GM21447 (cell line): ENCODE measurements around the gene LRRC37B.
"Not testable (repeated sequence)": the region's sequence is repeated elsewhere in the genome, so short reads cannot be mapped to it uniquely, and the experiment has no call there.

ENCODE experiments used
- ATAC-seq: cut with Tn5 transposase; IDR thresholded peaks from one replicate; pipeline ENCODE4 v1.9.1; 2021; ENCODE audit not compliant: unreplicated experiment

Gene LRRC37B

DNA sequence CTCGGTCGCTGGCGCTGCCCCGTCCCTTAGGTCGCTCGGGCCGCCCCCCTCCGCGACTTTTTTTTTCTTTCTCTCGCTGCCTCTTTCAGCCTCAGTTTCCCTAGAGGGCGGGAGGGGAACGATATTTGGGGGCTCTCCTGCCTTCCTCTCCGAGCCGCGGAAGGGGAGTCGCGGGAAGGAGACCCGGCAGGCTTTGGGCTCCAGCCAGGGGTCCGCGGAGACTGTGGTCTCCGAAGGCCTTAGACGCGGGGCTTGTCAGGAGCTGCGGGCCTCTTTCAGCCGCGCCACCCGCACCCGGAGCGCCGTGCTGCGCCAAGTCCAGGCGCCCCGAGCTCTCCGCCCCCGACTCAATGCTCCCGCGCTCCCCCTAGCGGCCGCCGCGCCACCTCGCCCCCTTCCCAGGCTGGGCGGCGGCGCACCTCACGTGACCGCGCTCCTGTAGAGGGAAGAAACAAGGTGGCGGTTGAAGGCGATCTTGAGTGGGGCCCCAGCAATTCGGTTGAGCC, at the start of gene LRRC37B:
TSS of gene LRRC37B (plus strand) at position 427 of the 506 bp plus-strand sequence. CDS start 14,010 bp downstream, outside the sequence.
- peak; percentile 81 for ATAC-seq

DNA sequence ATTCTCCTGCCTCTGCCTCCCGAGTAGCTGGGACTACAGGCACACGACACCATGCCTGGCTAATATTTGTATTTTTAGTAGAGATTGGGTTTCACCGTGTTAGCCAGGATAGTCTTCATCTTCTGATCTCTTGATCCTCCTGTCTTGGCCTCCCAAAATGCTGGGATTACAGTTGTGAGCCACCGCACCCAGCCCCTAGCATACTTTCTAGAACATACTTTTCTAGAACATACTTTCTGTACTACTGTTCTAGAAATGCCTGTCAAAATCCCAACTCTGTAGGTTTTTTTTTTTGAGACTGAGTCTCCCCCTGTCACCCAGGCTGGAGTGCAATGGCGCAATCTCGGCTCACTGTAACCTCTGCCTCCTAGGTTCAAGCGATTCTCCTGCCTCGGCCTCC, 43.1 kb upstream of the LRRC37B start:
- ATAC-seq: not testable (repeated sequence)

DNA sequence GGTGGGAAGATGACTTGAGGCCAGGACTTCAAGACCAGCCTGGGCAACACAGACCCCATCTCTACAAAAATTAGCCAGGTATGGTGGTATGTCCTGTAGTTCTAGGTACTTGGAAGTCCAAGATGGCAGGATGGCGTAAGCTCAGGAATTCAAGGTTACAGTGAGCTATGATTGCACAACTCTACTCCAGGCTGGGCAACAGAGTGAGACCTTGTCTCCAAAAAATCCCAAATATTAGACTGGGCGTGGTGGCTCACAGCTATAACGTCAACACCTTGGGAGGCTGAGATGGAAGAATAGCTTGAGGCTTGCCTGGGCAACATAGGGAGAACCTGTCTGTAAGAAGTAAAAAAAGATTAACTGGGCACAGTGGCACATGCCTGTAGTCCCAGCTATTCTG, 39.5 kb upstream of the LRRC37B start:
- ATAC-seq: no peak

GRCh38 chr17:31970416-31970815, 36.8 kb upstream of the LRRC37B start:
- not testable (repeated sequence) for ATAC-seq

GRCh38 chr17:31974269-31975071, 32.7 kb upstream of the LRRC37B start:
- ATAC-seq: not testable (repeated sequence)

GRCh38 chr17:31975391-31975790, 31.8 kb upstream of the LRRC37B start:
- ATAC-seq: not testable (repeated sequence)

GRCh38 chr17:31991821-31992220, 15.4 kb upstream of the LRRC37B start:
- ATAC-seq: not testable (repeated sequence)

DNA sequence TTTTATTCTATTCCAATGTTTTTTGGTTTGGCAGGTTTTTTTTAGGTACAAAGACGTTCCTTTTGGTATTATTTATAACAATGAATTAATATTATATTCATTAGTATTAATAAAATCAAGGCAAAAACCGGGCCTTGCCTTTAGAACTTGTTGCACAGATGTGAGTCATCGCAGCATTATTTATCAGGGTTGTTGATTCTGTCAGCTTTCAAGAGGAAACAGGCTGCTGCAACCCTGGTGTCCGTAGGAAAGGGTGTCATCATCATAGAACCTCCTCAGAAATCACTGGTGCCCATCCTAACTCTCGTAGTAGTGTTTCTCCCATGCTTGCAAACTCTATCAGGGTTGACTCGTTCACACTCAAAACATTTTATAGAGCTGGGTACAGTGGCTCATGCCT, 10.2 kb upstream of the LRRC37B start:
- no peak for ATAC-seq

DNA sequence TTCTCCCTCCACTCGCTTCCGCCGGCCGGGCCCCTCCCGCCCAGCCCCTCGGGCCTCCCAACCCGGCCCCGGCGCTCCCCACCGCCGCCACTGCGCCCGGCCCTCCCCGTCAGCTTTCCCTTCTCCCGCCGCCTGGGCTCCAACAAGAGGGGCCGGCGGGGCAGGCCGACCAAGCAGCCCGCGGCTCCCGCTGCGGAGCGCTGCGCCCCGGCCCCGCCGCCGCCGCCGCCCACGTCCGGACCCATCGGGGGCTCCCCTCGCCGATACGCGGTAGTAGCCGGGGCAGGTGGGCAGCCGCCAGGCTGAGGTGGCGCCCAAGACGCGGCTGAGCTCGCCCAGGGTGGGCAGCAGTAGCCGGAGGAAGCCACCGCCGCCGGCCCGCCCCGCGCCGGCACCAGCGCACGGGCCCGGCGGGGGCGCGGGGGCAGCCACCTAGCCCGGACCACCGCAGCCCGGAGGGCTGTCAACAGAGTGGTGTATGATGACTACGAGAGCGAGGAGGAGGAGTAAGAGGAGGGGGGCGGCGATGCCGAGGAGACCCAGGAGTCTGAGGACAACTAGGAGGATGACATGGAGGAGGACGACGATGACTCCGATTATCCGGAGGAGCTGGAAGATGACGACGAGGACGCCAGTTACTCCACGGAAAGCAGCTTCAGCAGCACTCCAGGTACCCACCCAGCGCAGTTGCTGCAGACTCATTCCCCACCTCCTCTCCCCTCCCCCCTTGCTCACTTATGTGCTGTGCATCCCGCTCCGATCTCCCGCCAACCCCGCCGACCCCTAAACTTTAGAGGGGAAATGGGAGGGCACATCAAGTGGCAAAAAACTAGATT, 498 bp downstream of the LRRC37B start:
- ATAC-seq: peak; percentile 41

- no peak for ATAC-seq
These were observed 2.0 kb downstream of the LRRC37B start for GRCh38 chr17:32009262-32009542.

DNA sequence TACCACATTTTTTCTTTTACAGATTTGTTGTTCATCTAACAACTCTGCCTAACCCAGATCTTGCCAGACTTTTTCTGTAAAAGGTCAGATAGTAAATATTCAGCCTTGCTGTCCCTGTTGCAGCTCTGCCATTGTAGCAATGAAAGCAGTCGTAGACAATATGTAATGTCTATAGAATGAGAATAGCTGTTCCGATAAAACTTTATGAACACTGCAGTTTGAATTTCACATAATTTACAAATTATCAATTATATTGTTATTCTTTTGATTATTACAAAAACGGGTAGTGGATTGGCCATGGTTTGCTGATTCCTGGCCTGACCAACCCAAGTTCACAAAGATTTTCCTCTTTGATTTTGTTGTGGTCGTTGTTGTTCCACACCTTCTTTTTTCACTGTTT, 2.9 kb downstream of the LRRC37B start:
- ATAC-seq: no peak

- ATAC-seq: no peak
These were observed 8.2 kb downstream of the LRRC37B start for GRCh38 chr17:32015245-32016013.

- no peak for ATAC-seq
These were observed 9.0 kb downstream of the LRRC37B start for GRCh38 chr17:32016231-32016630.

GRCh38 chr17:32019228-32019627, 12.0 kb downstream of the LRRC37B start:
- no peak for ATAC-seq

DNA sequence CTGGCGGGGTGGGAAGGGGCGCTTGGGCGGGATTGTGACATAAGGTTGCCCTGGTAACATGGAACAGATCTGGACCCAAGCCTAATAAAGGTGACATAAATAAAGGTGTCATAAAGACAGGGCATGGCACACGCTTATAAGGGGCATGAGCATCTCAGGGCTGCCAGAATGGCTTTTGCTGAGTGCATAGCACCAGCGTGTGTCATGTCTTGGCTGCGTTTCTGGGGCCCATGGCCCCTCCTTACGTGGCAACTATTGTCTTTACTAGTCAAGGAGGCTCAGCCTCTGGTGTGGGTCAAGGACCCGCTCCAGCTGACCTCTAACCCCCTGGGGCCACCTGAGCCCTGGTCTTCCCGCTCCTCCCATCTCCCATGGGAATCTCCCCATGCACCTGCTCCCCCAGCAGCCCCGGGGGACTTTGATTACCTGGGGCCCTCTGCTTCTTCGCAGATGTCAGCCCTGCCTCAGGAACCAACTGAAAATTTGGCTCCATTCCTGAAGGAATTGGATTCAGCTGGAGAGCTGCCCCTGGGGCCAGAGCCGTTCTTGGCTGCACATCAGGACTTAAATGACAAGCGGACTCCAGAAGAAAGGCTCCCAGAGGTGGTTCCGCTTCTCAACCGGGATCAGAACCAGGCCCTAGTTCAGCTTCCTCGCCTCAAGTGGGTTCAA, 13.9 kb downstream of the LRRC37B start:
- no peak for ATAC-seq

- no peak for ATAC-seq
These were observed 14.4 kb downstream of the LRRC37B start for GRCh38 chr17:32021615-32021955.

DNA sequence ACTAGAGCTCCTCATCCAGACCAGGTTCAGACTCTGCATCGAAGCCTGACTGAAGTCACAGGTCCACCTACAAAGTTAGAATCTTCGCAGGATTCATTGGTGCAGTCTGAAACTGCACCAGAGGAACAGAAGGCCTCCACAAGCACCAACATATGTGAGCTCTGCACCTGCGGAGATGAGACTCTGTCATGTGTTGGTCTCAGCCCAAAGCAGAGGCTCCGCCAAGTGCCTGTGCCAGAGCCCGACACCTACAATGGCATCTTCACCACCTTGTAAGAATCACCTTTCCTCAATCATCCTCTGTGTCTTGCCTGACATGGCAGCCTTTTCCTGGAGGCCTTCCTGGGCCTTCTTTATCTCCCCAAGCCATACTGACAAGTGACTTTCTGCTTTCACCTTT, 15.4 kb downstream of the LRRC37B start:
- not testable (repeated sequence) for ATAC-seq

- ATAC-seq: not testable (repeated sequence)
These were observed 20.1 kb downstream of the LRRC37B start for GRCh38 chr17:32027271-32027670.

DNA sequence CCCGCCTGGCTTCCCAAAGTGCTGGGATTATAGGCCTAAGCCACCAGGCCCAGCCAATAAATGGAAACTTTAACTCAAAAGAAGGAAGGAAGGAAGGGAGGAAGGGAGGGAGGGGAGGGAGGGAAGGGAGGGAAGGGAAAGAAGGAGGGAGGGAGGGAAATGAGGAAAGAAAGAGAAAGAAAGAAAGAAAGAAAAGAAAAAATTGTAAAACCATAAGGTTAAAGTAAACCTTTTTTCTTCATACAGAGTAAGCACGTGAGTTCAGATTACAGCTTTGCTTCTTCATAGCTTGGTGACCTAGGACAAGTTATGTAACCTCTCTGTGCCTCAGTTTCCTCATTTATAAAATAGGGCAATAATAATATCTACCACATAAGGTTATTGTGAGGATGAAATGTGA, 26.0 kb downstream of the LRRC37B start:
- ATAC-seq: no peak

- not testable (repeated sequence) for ATAC-seq
These were observed 26.6 kb downstream of the LRRC37B start for GRCh38 chr17:32033812-32034211.

DNA sequence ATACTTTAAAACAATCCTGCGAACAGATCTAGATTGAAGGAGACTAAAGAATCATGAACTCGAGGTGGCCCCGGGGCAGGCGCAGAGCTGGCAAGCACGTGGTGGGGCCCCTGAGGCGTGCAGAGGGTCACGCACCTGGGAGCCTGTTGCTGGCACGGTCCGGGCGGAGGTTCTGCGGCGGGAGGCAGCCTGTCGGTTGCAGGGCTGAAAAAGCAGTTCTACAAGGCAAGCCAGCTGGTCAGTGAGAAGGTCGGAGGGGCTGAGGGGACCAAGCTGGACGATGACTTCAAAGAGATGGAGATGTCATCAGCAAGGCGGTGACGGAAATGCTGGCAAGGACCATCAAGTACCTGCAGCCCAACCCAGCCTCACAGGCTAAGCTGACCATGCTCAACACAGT, 33.1 kb downstream of the LRRC37B start:
- ATAC-seq: not testable (repeated sequence)
